Muscle layer of duodenum (tissue), 2 donors: ENCODE data around the gene SLC16A12.

Experiments used
- H3K27ac ChIP-seq: one replicate; pipeline ENCODE4 v1.7.0; 2013; ENCODE audit warnings: mild to moderate bottlenecking, low read length
- H3K27me3 ChIP-seq: one replicate; pipeline ENCODE4 v1.7.0; 2013; ENCODE audit warnings: low read depth, mild to moderate bottlenecking, control low read depth, low read length
- H3K36me3 ChIP-seq, 2 donors: one replicate each; pipeline ENCODE4 v1.7.0; 2013; ENCODE audit warnings: low read length in 2 of 2, control low read depth in 1 of 2, mild to moderate bottlenecking in 1 of 2; ENCODE audit not compliant: insufficient read depth in 2 of 2, control insufficient read depth in 1 of 2
- H3K4me1 ChIP-seq, 2 donors: one replicate each; pipeline ENCODE4 v1.7.0; 2013; ENCODE audit warnings: low read length in 2 of 2, mild to moderate bottlenecking in 2 of 2, control low read depth in 1 of 2, moderate library complexity in 1 of 2; ENCODE audit not compliant: insufficient read depth in 2 of 2, control insufficient read depth in 1 of 2
- H3K4me3 ChIP-seq, 2 donors: one replicate each; pipeline ENCODE4 v1.7.0; 2013; ENCODE audit warnings: low read length in 2 of 2, low read depth in 1 of 2, mild to moderate bottlenecking in 1 of 2
- H3K9me3 ChIP-seq, 2 donors: one replicate each; pipeline ENCODE4 v1.7.0; 2013; ENCODE audit warnings: low read length in 2 of 2, control low read depth in 1 of 2, mild to moderate bottlenecking in 1 of 2; ENCODE audit not compliant: control insufficient read depth in 1 of 2
- donor health status: healthy.

The SLC16A12 gene

GRCh38 chr10:89565180-89565579, 29.8 kb upstream of the SLC16A12 start:
- H3K4me3 ChIP-seq, result no peak overlapping the region
- H3K4me1 ChIP-seq, result no peaks in the 10 kb centered on the region
- H3K27me3 ChIP-seq, result no peaks in the 10 kb centered on the region
- H3K36me3 ChIP-seq, result no peaks in the 10 kb centered on the region
- H3K9me3 ChIP-seq, result no peaks in the 10 kb centered on the region
- no peak overlapping the region for H3K27ac ChIP-seq

- Histone ChIP-seq H3K36me3 (no peaks in the 10 kb centered on the region), H3K27me3 (no peaks in the 10 kb centered on the region), H3K4me1 (no peaks in the 10 kb centered on the region), H3K9me3 (no peaks in the 10 kb centered on the region), H3K27ac (no peak overlapping the region), H3K4me3 (no peak overlapping the region)
Observed at GRCh38 chr10:89563861-89564478, 28.6 kb upstream of the SLC16A12 start.

GRCh38 chr10:89563311-89563710, 27.9 kb upstream of the SLC16A12 start:
- H3K36me3 ChIP-seq, result no peaks in the 10 kb centered on the region
- H3K4me1 ChIP-seq, result no peaks in the 10 kb centered on the region
- no peak overlapping the region for H3K4me3 ChIP-seq
- H3K9me3 ChIP-seq, result no peaks in the 10 kb centered on the region
- no peak overlapping the region for H3K27ac ChIP-seq
- no peaks in the 10 kb centered on the region for H3K27me3 ChIP-seq

- no peaks in the 10 kb centered on the region for H3K36me3 ChIP-seq
Observed at GRCh38 chr10:89556600-89556999, 21.2 kb upstream of the SLC16A12 start.

GRCh38 chr10:89555688-89556445, 20.5 kb upstream of the SLC16A12 start:
- Histone ChIP-seq H3K27me3 (no peaks in the 10 kb centered on the region), H3K36me3 (no peaks in the 10 kb centered on the region), H3K4me3 (no peak overlapping the region), H3K9me3 (no peaks in the 10 kb centered on the region), H3K4me1 (no peaks in the 10 kb centered on the region), H3K27ac (no peak overlapping the region)

More at GRCh38 chr10:89556600-89556999, 21.2 kb upstream of the SLC16A12 start:
- no peaks in the 10 kb centered on the region for H3K27me3 ChIP-seq
- H3K9me3 ChIP-seq, result no peaks in the 10 kb centered on the region
- no peaks in the 10 kb centered on the region for H3K4me1 ChIP-seq
- no peak overlapping the region for H3K27ac ChIP-seq
- H3K4me3 ChIP-seq, result no peak overlapping the region

GRCh38 chr10:89554433-89554832, 19.0 kb upstream of the SLC16A12 start:
- H3K27ac ChIP-seq, result no peak overlapping the region
- no peaks in the 10 kb centered on the region for H3K36me3 ChIP-seq
- H3K27me3 ChIP-seq, result no peaks in the 10 kb centered on the region
- H3K4me3 ChIP-seq, result no peak overlapping the region
- H3K4me1 ChIP-seq, result no peaks in the 10 kb centered on the region
- H3K9me3 ChIP-seq, result no peaks in the 10 kb centered on the region

GRCh38 chr10:89553064-89553734, 17.8 kb upstream of the SLC16A12 start:
- no peaks in the 10 kb centered on the region for H3K27me3 ChIP-seq
- H3K4me3 ChIP-seq, result no peak overlapping the region
- no peaks in the 10 kb centered on the region for H3K4me1 ChIP-seq
- H3K9me3 ChIP-seq, result no peaks in the 10 kb centered on the region
- H3K36me3 ChIP-seq, result no peaks in the 10 kb centered on the region
- no peak overlapping the region for H3K27ac ChIP-seq

DNA sequence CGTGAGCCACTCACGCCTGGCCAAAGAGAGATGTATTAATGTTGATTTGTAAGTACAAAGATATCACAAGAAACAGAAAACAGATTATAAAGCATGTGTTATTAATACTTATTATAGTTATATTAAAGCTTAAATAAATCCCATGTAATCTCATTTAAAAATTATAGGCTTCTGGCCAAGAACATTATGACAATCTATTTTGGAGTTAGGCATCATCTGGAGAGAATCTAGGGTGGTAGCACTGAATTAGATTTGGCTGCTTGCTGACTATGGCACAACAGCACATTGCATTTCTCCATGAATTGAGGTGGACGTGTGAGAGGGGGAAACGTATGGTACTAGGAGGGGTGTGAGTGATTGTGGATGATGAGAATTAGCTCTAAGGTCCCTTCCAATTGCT, 16.8 kb upstream of the SLC16A12 start:
- H3K27me3 ChIP-seq, result no peaks in the 10 kb centered on the region
- no peaks in the 10 kb centered on the region for H3K4me1 ChIP-seq
- no peak overlapping the region for H3K27ac ChIP-seq
- no peak overlapping the region for H3K4me3 ChIP-seq
- H3K9me3 ChIP-seq, result no peaks in the 10 kb centered on the region
- no peaks in the 10 kb centered on the region for H3K36me3 ChIP-seq

DNA sequence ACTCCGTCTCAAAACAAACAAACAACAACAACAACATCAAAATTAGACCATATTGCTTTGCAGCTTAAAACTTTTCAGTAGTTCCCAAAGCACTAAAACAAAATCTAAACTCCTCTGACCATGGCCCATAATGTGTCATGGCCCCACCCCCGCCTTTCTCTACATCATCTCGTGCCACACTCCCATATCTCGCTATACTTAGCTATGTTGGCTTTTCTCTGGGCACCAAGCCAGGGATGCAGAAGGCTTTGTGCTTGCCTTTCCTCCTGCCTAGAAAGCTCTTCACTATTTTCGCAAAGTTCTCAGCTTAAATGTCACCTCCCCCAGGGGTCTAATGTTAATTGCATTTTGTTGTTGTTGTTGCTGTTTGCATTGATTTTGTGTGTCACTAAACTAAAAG, 15.1 kb upstream of the SLC16A12 start:
- Histone ChIP-seq H3K4me3 (no peak overlapping the region), H3K4me1 (no peaks in the 10 kb centered on the region), H3K27ac (no peak overlapping the region), H3K36me3 (no peaks in the 10 kb centered on the region), H3K9me3 (no peaks in the 10 kb centered on the region), H3K27me3 (no peaks in the 10 kb centered on the region)

- H3K27me3 ChIP-seq, result no peaks in the 10 kb centered on the region
- H3K27ac ChIP-seq, result no peak overlapping the region
- no peak overlapping the region for H3K4me3 ChIP-seq
- no peaks in the 10 kb centered on the region for H3K9me3 ChIP-seq
- H3K4me1 ChIP-seq, result no peaks in the 10 kb centered on the region
- H3K36me3 ChIP-seq, result no peaks in the 10 kb centered on the region
Observed at GRCh38 chr10:89549510-89549909, 14.1 kb upstream of the SLC16A12 start.

GRCh38 chr10:89548673-89549072, 13.3 kb upstream of the SLC16A12 start:
- H3K27ac ChIP-seq, result no peak overlapping the region
- H3K4me1 ChIP-seq, result no peaks in the 10 kb centered on the region
- H3K9me3 ChIP-seq, result no peaks in the 10 kb centered on the region
- H3K36me3 ChIP-seq, result no peaks in the 10 kb centered on the region
- H3K4me3 ChIP-seq, result no peak overlapping the region
- H3K27me3 ChIP-seq, result no peaks in the 10 kb centered on the region
